ENCODE measurements around the gene ZNF205. TPM values are rescaled to one million over a fixed set of nuclear protein-coding genes. Genes with fewer than 3 reads are reported as not detected.

The ZNF205 gene
- polyA plus RNA-seq, 1 of the 3 experiments (the other 2 are of a cell fraction): 9.7 TPM

DNA sequence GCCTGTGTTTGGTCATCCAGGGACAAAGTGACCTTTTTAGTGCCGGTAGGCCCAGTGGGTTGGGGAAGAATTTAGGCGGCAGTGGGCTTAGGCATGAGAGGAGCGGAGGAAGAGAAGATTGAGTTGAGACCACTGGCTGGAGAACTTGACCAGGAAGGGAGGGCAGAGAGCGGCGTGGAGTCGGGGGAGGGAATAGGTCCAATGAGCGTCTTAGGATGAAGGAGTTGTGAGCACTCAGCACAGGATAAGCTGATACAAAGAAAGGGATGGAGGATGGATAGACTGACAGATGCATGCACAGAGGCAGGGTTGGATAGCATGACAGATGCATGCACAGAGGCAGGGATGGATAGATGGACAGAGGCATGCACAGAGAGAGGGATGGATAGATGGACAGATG, 38.9 kb upstream of the ZNF205 start:
- Histone ChIP-seq H3K9me2 (no peaks in the 10 kb centered on the region), H3K79me2 (ENCODE audit: insufficient read depth) (no peaks in the 10 kb centered on the region), H3F3A (replicated peaks; ENCODE audit: insufficient read depth) (no peaks in the 10 kb centered on the region), H3K27ac (ENCODE audit: low read depth in 2 of 2, low read length in 1 of 2) (no peak overlapping the region), H3K9ac (no peak overlapping the region), H3K4me2 (no peak overlapping the region), H3K36me3 (replicated peaks in 1 of 2; ENCODE audit: control insufficient read depth in 1 of 2, insufficient read depth in 2 of 2, low read length in 1 of 2) (no peaks in the 10 kb centered on the region), H3K4me1 (ENCODE audit: control insufficient read depth in 1 of 2, insufficient read depth in 2 of 2, low read depth in 1 of 2, low read length in 1 of 2) (no peaks in the 10 kb centered on the region), H3K27me3 (ENCODE audit: insufficient read depth) (peaks cover 33% of the 10 kb centered on the region), H3K9me3 (no peaks in the 10 kb centered on the region), H3K4me3 (ENCODE audit: low read depth in 2 of 2, low read length in 1 of 2) (no peak overlapping the region), H4K20me1 (ENCODE audit: insufficient read depth) (no peaks in the 10 kb centered on the region), H2AFZ (ENCODE audit: low read depth) (no peak overlapping the region)
- DNase-seq: no peak
- TF ChIP-seq MEF2A (IDR thresholded peaks at IDR 0.05; ENCODE audit: borderline replicate concordance, low read depth) (no peak), JUND (IDR thresholded peaks at IDR 0.05) (no peak), TCF12 (IDR thresholded peaks at IDR 0.05) (no peak), MXI1 (IDR thresholded peaks at IDR 0.05; ENCODE audit: low read depth, low read length) (no peak), NRF1 (IDR thresholded peaks at IDR 0.05; ENCODE audit: low read depth, low read length) (no peak), FOXJ3 (CRISPR knock-in tag; IDR thresholded peaks at IDR 0.05) (no peak), RAD21 (IDR thresholded peaks at IDR 0.05; ENCODE audit: low read length) (no peak), TAF1 (IDR thresholded peaks at IDR 0.05; ENCODE audit: borderline replicate concordance, low read depth, low read length) (no peak), FOSL2 (IDR thresholded peaks at IDR 0.05; ENCODE audit: borderline replicate concordance, low read depth) (no peak), YY1 (IDR thresholded peaks at IDR 0.05; ENCODE audit: low read depth) (no peak), RFX5 (IDR thresholded peaks at IDR 0.05; ENCODE audit: low read length) (no peak), RXRA (IDR thresholded peaks at IDR 0.05; ENCODE audit: borderline replicate concordance, low read depth) (no peak)
- TF ChIP-seq, protein P1, sequence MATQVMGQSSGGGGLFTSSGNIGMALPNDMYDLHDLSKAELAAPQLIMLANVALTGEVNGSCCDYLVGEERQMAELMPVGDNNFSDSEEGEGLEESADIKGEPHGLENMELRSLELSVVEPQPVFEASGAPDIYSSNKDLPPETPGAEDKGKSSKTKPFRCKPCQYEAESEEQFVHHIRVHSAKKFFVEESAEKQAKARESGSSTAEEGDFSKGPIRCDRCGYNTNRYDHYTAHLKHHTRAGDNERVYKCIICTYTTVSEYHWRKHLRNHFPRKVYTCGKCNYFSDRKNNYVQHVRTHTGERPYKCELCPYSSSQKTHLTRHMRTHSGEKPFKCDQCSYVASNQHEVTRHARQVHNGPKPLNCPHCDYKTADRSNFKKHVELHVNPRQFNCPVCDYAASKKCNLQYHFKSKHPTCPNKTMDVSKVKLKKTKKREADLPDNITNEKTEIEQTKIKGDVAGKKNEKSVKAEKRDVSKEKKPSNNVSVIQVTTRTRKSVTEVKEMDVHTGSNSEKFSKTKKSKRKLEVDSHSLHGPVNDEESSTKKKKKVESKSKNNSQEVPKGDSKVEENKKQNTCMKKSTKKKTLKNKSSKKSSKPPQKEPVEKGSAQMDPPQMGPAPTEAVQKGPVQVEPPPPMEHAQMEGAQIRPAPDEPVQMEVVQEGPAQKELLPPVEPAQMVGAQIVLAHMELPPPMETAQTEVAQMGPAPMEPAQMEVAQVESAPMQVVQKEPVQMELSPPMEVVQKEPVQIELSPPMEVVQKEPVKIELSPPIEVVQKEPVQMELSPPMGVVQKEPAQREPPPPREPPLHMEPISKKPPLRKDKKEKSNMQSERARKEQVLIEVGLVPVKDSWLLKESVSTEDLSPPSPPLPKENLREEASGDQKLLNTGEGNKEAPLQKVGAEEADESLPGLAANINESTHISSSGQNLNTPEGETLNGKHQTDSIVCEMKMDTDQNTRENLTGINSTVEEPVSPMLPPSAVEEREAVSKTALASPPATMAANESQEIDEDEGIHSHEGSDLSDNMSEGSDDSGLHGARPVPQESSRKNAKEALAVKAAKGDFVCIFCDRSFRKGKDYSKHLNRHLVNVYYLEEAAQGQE (IDR thresholded peaks at IDR 0.05; ENCODE audit: low read depth, low read length): no peak
- TF ChIP-seq, protein P2, sequence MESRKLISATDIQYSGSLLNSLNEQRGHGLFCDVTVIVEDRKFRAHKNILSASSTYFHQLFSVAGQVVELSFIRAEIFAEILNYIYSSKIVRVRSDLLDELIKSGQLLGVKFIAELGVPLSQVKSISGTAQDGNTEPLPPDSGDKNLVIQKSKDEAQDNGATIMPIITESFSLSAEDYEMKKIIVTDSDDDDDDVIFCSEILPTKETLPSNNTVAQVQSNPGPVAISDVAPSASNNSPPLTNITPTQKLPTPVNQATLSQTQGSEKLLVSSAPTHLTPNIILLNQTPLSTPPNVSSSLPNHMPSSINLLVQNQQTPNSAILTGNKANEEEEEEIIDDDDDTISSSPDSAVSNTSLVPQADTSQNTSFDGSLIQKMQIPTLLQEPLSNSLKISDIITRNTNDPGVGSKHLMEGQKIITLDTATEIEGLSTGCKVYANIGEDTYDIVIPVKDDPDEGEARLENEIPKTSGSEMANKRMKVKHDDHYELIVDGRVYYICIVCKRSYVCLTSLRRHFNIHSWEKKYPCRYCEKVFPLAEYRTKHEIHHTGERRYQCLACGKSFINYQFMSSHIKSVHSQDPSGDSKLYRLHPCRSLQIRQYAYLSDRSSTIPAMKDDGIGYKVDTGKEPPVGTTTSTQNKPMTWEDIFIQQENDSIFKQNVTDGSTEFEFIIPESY (IDR thresholded peaks at IDR 0.05; ENCODE audit: borderline replicate concordance, low read depth): no peak
- TF ChIP-seq, protein P3, sequence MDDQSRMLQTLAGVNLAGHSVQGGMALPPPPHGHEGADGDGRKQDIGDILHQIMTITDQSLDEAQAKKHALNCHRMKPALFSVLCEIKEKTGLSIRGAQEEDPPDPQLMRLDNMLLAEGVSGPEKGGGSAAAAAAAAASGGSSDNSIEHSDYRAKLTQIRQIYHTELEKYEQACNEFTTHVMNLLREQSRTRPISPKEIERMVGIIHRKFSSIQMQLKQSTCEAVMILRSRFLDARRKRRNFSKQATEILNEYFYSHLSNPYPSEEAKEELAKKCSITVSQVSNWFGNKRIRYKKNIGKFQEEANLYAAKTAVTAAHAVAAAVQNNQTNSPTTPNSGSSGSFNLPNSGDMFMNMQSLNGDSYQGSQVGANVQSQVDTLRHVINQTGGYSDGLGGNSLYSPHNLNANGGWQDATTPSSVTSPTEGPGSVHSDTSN (IDR thresholded peaks at IDR 0.05): no peak
- POLR2A ChIA-PET: no interaction called here
- CTCF ChIA-PET: no interaction called here
- WGBS (ENCODE audit: low lambda C conversion rate): 33% methylated on average over 7 of the region's 7 CpGs

All from SK-N-SH (cell line).